CD14-positive monocyte (primary cell): ENCODE measurements around the gene CEMP1. TPM values are rescaled to one million over a fixed set of nuclear protein-coding genes. Genes with fewer than 3 reads are reported as not detected.
"Not testable (repeated sequence)": the region's sequence is repeated elsewhere in the genome, so short reads cannot be mapped to it uniquely, and the experiment has no call there.

Source experiments
- DNase-seq, 3 donors: peaks; one replicate each; pipeline ENCODE4 v3.0.0-alpha.2; 2011 to 2022
- H2AFZ ChIP-seq: 2 replicates; pipeline ENCODE4 v1.6.0; 2012; ENCODE audit warnings: mild to moderate bottlenecking, low read depth, low read length, inconsistent platforms; ENCODE audit not compliant: insufficient read depth, poor library complexity, severe bottlenecking
- H3K27ac ChIP-seq, 2 donors: 1 replicate in 1 of 2; 2 replicates in 1 of 2; pipeline ENCODE4 v1.5.1; 2012 to 2013; ENCODE audit warnings: low read length in 2 of 2, control low read depth in 1 of 2, inconsistent platforms in 1 of 2, low read depth in 1 of 2, mild to moderate bottlenecking in 1 of 2
- H3K27me3 ChIP-seq, 2 donors: one replicate each; pipeline versions ENCODE4 v1.6.0 to v1.6.1; 2011 to 2013; ENCODE audit warnings: low read length in 2 of 2; ENCODE audit not compliant: control insufficient read depth in 2 of 2, insufficient read depth in 2 of 2
- H3K36me3 ChIP-seq, 2 donors: replicated peaks in 1 of 2; 1 replicate in 1 of 2; 2 replicates in 1 of 2; pipeline versions ENCODE4 v1.5.1 to v1.6.1; 2012 to 2013; ENCODE audit warnings: low read length in 2 of 2, control low read depth in 1 of 2, inconsistent platforms in 1 of 2, mild to moderate bottlenecking in 1 of 2; ENCODE audit not compliant: insufficient read depth in 2 of 2, control insufficient read depth in 1 of 2
- H3K4me1 ChIP-seq, 2 donors: 1 replicate in 1 of 2; 2 replicates in 1 of 2; pipeline versions ENCODE4 v1.5.1 to v1.6.1; 2012 to 2013; ENCODE audit warnings: low read length in 2 of 2, control low read depth in 1 of 2, inconsistent platforms in 1 of 2, mild to moderate bottlenecking in 1 of 2, moderate library complexity in 1 of 2; ENCODE audit not compliant: insufficient read depth in 2 of 2, control insufficient read depth in 1 of 2
- H3K4me2 ChIP-seq: replicated peaks from 2 replicates; pipeline ENCODE3; 2012; ENCODE audit warnings: low read length, moderate library complexity, mild to moderate bottlenecking; ENCODE audit not compliant: poor library complexity, severe bottlenecking; ENCODE audit errors: extremely low read depth
- H3K4me3 ChIP-seq, 3 experiments: fragments of 200-600 bp in 1 of 3; sonication (generic) in 1 of 3; replicated peaks in 1 of 3; 1 replicate in 2 of 3; 2 replicates in 1 of 3; pipeline ENCODE4 v1.5.1; 2011 to 2013; ENCODE audit warnings: low read length in 3 of 3, mild to moderate bottlenecking in 3 of 3, control low read depth in 2 of 3, low read depth in 2 of 3, inconsistent platforms in 1 of 3, moderate library complexity in 1 of 3
- H3K79me2 ChIP-seq: 2 replicates; pipeline ENCODE4 v1.6.0; 2012; ENCODE audit warnings: mild to moderate bottlenecking, control low read depth, inconsistent platforms, low read length, moderate library complexity; ENCODE audit not compliant: insufficient read depth
- H3K9ac ChIP-seq: 2 replicates; pipeline ENCODE4 v1.6.0; 2017; ENCODE audit warnings: low read length, mild to moderate bottlenecking; ENCODE audit not compliant: insufficient read depth, poor library complexity, severe bottlenecking
- H3K9me3 ChIP-seq, 2 donors: replicated peaks in 1 of 2; 1 replicate in 1 of 2; 2 replicates in 1 of 2; pipeline versions ENCODE4 v1.5.1 to v1.6.1; 2012 to 2013; ENCODE audit warnings: low read length in 2 of 2, control low read depth in 1 of 2; ENCODE audit not compliant: control insufficient read depth in 1 of 2, insufficient read depth in 1 of 2
- H4K20me1 ChIP-seq: 2 replicates; pipeline ENCODE4 v1.6.0; 2012; ENCODE audit warnings: mild to moderate bottlenecking, low read length, control low read depth, moderate library complexity; ENCODE audit not compliant: insufficient read depth
- H3K27ac Mint-ChIP-seq, 7 donors: one replicate each; pipeline ENCODE4 v1.8.0; 2020; ENCODE audit warnings: mild to moderate bottlenecking in 7 of 7, mixed read lengths in 7 of 7, moderate library complexity in 6 of 7, inconsistent platforms in 2 of 7
- H3K27me3 Mint-ChIP-seq, 3 donors: one replicate each; pipeline ENCODE4 v1.8.0; 2021 to 2022; ENCODE audit warnings: low read depth in 3 of 3, mild to moderate bottlenecking in 3 of 3, mixed read lengths in 3 of 3, moderate library complexity in 3 of 3, inconsistent platforms in 1 of 3
- H3K36me3 Mint-ChIP-seq, 2 donors: one replicate each; pipeline ENCODE4 v1.8.0; 2020; ENCODE audit warnings: mixed read lengths in 2 of 2, inconsistent platforms in 1 of 2, mild to moderate bottlenecking in 1 of 2
- H3K4me1 Mint-ChIP-seq: one replicate; pipeline ENCODE4 v1.8.0; 2020; ENCODE audit warnings: mild to moderate bottlenecking, mixed read lengths
- H3K4me3 Mint-ChIP-seq, 2 donors: one replicate each; pipeline ENCODE4 v1.8.0; 2020; ENCODE audit warnings: mild to moderate bottlenecking in 2 of 2, mixed read lengths in 2 of 2, moderate library complexity in 1 of 2
- H3K9me3 Mint-ChIP-seq, 7 donors: one replicate each; pipeline ENCODE4 v1.8.0; 2020 to 2022; ENCODE audit warnings: mixed read lengths in 7 of 7, mild to moderate bottlenecking in 6 of 7, moderate library complexity in 6 of 7, inconsistent platforms in 2 of 7
- WGBS: methylation state at CpG from one replicate; pipeline ENCODE4 v1.1.5; 2013; ENCODE audit warnings: missing lambda C conversion rate; ENCODE audit not compliant: insufficient coverage; 5-methylcytosine and 5-hydroxymethylcytosine counted together
- intact Hi-C, 2 donors: fragments of 100-400 bp; cut with micrococcal nuclease; formaldehyde crosslinking; loops; one replicate each; pipeline versions ENCODE4 v1.15.0 to v1.15.1; 2023
- polyA plus RNA-seq, 3 donors: library from polyadenylated mRNA; depleted of rRNA in 1 of 3; unstranded in 2 of 3; stranded (reverse) in 1 of 3; fragments of 300-500 nt in 2 of 3; fragments of >200 nt in 1 of 3; fragmentation: Illumina TruSeq in 2 of 3; gene quantifications; 1 replicate in 2 of 3; 2 replicates in 1 of 3; pipeline ENCODE4 v1.2.3, GENCODE V29; 2012 to 2021

Gene CEMP1
- polyA plus RNA-seq, 3 donors, result 0.12 to 0.56 TPM; not detected in 1

DNA sequence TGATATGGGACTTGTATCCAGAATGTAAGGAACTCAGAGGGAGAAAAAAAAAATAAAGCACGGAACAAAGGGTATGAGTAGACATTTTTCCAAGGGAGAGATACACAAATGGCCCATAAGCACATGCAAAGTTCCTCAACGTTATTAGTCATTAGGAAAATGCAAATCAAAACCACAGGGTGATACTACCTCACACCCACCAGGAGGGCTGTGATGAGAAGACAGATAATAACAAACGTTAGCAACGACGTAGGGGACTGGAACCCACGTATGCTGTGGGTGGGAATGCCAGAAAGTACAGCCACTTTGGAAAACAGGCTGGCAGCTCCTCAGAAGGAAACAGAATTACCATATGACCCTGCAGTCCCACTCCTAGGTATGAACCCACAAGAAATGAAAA is 41.5 kb upstream of the CEMP1 start:
- H3K4me1 Mint-ChIP-seq, H3K27ac ChIP-seq, H3K36me3 Mint-ChIP-seq, intact Hi-C loops, H3K36me3 ChIP-seq, H3K4me2 ChIP-seq, H3K4me3 Mint-ChIP-seq, H2AFZ ChIP-seq, H3K27ac Mint-ChIP-seq, H3K9ac ChIP-seq, H3K79me2 ChIP-seq, H3K27me3 ChIP-seq, H3K9me3 Mint-ChIP-seq, H3K9me3 ChIP-seq, H3K4me3 ChIP-seq, H4K20me1 ChIP-seq, H3K4me1 ChIP-seq, H3K27me3 Mint-ChIP-seq, DNase-seq: not testable (repeated sequence)
- WGBS, result no CpG with 5 or more reads among the region's 6 CpGs

DNA sequence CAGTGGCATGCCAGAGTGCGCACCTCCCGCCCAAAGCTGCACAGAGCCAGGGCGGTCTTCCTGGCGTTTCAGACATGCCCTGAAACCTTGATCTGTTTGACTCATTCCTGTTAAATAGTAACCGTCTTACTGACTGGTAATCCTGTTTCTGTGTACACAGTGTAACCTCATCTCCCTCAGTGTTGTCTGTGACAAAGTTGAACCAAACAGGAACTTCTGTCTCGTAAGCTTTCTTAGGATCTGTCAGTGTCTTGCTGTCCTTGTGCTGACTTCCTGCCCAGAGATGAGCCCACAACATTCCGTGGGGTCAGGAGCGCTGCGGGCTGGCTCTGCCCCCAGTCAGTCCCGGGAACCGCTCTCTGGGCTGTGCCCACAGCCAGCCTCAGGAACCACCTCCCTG is 37.4 kb upstream of the CEMP1 start:
- H3K9me3 Mint-ChIP-seq, H3K36me3 ChIP-seq, H3K27ac ChIP-seq, H3K36me3 Mint-ChIP-seq, H2AFZ ChIP-seq, intact Hi-C loops, H3K4me2 ChIP-seq, H3K27me3 Mint-ChIP-seq, H3K27ac Mint-ChIP-seq, H3K4me1 Mint-ChIP-seq, H3K4me3 ChIP-seq, DNase-seq, H3K9me3 ChIP-seq, H3K4me3 Mint-ChIP-seq, H3K4me1 ChIP-seq, H3K79me2 ChIP-seq, H4K20me1 ChIP-seq, H3K27me3 ChIP-seq, H3K9ac ChIP-seq: not testable (repeated sequence)
- WGBS, result no CpG with 5 or more reads among the region's 11 CpGs

DNA sequence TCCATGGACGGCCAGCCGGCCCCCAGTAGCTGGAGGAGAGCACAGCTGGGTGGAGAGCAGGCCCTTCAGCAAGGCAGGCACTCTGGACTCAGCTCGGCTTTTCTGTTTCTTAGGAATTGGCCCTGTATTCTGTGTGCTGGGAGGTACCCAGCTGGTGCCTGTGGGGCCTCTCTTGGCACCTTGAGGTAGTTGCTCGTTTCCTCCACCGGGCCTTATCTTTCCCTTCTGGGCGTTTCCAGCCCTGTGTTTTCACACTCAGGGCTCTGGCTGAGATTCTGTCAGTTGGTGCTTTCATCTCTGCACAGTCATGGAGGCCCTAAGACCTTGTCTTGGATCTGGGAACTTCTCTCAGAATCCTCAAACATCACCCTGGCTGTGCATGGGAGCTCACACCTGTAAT is 36.3 kb upstream of the CEMP1 start:
- H3K27ac Mint-ChIP-seq, intact Hi-C loops: not testable (repeated sequence)

More for the DNA sequence above, 36.3 kb upstream of the CEMP1 start:
- not testable (repeated sequence) for H4K20me1 ChIP-seq, H3K9me3 ChIP-seq, H3K27me3 Mint-ChIP-seq, H3K79me2 ChIP-seq, H3K4me3 Mint-ChIP-seq, H3K4me3 ChIP-seq, H3K36me3 Mint-ChIP-seq, DNase-seq, H3K9me3 Mint-ChIP-seq, H3K4me1 Mint-ChIP-seq, H3K27me3 ChIP-seq, H3K4me1 ChIP-seq, H3K36me3 ChIP-seq, H3K27ac ChIP-seq, H3K9ac ChIP-seq, H2AFZ ChIP-seq, H3K4me2 ChIP-seq
- WGBS, result no CpG with 5 or more reads among the region's 6 CpGs
